ENCODE data around the gene ENTPD6. TPM values are rescaled to one million over a fixed set of nuclear protein-coding genes. Genes with fewer than 3 reads are reported as not detected.

ENTPD6 gene
- 95.6 to 175 TPM (median 153 TPM) in 5 replicates for total RNA-seq (2022; extraction: Qiagen RNA extraction; ENCODE audit: low read depth)

GRCh38 chr20:25195014-25195961, at the start of gene ENTPD6:
Gene ENTPD6, plus strand, starts transcription at chr20:25195712. Its CDS starts 10,825 bp downstream, at chr20:25206537.

DNA sequence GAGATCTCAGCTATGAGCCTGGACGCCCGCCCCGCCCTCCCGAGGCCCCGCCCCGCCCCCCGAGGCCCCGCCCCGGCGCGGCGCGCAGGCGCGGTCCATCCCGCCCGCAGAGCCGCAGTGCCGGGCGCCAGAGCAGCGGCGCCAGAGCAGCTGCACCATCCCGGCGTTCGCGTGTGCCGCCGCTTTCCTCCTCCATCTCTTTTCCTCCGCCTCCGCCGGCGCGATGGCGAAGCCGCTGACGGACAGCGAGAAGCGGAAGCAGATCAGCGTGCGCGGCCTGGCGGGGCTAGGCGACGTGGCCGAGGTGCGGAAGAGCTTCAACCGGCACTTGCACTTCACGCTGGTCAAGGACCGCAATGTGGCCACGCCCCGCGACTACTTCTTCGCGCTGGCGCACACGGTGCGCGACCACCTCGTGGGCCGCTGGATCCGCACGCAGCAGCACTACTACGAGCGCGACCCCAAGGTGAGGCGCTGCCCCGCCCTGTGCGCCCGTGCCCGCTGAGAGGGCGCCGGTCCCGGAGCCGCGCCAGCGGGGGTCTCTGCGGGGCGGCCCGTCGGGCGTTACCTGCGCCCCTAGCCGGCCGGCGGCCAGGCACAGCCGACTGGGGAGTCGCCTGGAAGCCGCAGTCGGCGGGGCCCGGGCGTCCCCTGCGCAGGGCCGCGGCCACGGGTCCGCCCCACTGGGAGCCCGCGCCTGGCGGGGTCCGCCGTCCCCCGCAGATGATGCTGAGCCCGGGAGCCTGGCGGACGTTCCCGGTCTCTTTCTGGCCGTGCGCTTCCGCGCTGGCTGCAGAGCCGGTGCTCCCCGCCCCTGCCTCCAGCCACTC, 52.7 kb downstream of the ENTPD6 start, which contains the start of gene PYGB:
PYGB (plus strand) TSS at position 130 of the 830 bp plus-strand sequence; CDS start at position 224, 94 bp downstream.

Other genes with a start within 250 kb of the ENTPD6 start
- not detected in 5 replicates for gene CST7, start 246.4 kb upstream of the ENTPD6 start, total RNA-seq (2022; extraction: Qiagen RNA extraction; ENCODE audit: low read depth)
- gene APMAP, start 203.0 kb upstream of the ENTPD6 start, total RNA-seq (2022; extraction: Qiagen RNA extraction; ENCODE audit: low read depth), result 145 to 179 TPM (median 170 TPM) in 5 replicates
- gene ACSS1, start 137.6 kb upstream of the ENTPD6 start, total RNA-seq (2022; extraction: Qiagen RNA extraction; ENCODE audit: low read depth), result 8.2 to 16.0 TPM (median 15.3 TPM) in 5 replicates
- 0.89 to 1.2 TPM (median 1.0 TPM) in 5 replicates for gene VSX1, start 113.6 kb upstream of the ENTPD6 start, total RNA-seq (2022; extraction: Qiagen RNA extraction; ENCODE audit: low read depth)
- gene PYGB, start 52.4 kb downstream of the ENTPD6 start, total RNA-seq (2022; extraction: Qiagen RNA extraction; ENCODE audit: low read depth), result 188 to 286 TPM (median 265 TPM) in 5 replicates
- 87.8 to 136 TPM (median 127 TPM) in 5 replicates for gene ABHD12, start 195.1 kb downstream of the ENTPD6 start, total RNA-seq (2022; extraction: Qiagen RNA extraction; ENCODE audit: low read depth)
- gene GINS1, start 212.0 kb downstream of the ENTPD6 start, total RNA-seq (2022; extraction: Qiagen RNA extraction; ENCODE audit: low read depth), result 23.4 to 37.5 TPM (median 34.2 TPM) in 5 replicates